SU-DHL-6 (cell line): ENCODE measurements around the gene SLAIN2.

Experiments used
- H2AFZ ChIP-seq: fragments of 200-600 bp; sonication (generic); 2 replicates; pipeline ENCODE4 v1.6.1; 2014; ENCODE audit warnings: low read depth, mild to moderate bottlenecking, moderate library complexity, mixed read lengths, antibody characterized with exemption, low read length; ENCODE audit not compliant: severe bottlenecking
- H3F3A ChIP-seq: fragments of 200-600 bp; shearing (Covaris generic); 2 replicates; pipeline ENCODE4 v1.6.0; 2016; ENCODE audit warnings: antibody characterized with exemption, mild to moderate bottlenecking; ENCODE audit not compliant: insufficient read depth
- H3K27ac ChIP-seq: fragments of 200-600 bp; sonication (generic); 2 replicates; pipeline ENCODE4 v1.5.1; 2016; ENCODE audit warnings: low read depth, mild to moderate bottlenecking, low read length, moderate library complexity, mixed read lengths
- H3K27me3 ChIP-seq: fragments of 200-600 bp; sonication (generic), shearing (Covaris generic); 2 replicates; pipeline ENCODE4 v1.6.0; 2014; ENCODE audit warnings: mild to moderate bottlenecking, low read length
- H3K36me3 ChIP-seq: fragments of 200-600 bp; sonication (generic); 2 replicates; pipeline ENCODE4 v1.6.1; 2014; ENCODE audit warnings: mild to moderate bottlenecking, low read length, mixed read lengths
- H3K4me2 ChIP-seq: fragments of 300-600, 200-600 bp; shearing (Covaris generic), sonication (generic); 2 replicates; pipeline ENCODE4 v1.6.0; 2014; ENCODE audit warnings: low read length, low read depth, mild to moderate bottlenecking; ENCODE audit not compliant: poor library complexity, severe bottlenecking
- H3K4me3 ChIP-seq: fragments of 200-600 bp; sonication (generic); 2 replicates; pipeline ENCODE4 v1.5.1; 2014; ENCODE audit warnings: antibody characterized with exemption, low read length, mild to moderate bottlenecking, mixed read lengths; ENCODE audit not compliant: insufficient read depth, poor library complexity, severe bottlenecking
- H3K79me2 ChIP-seq: fragments of 200-600 bp; sonication (generic); 2 replicates; pipeline ENCODE4 v1.6.1; 2014; ENCODE audit warnings: mild to moderate bottlenecking, low read length, moderate library complexity; ENCODE audit not compliant: insufficient read depth
- H3K9ac ChIP-seq: fragments of 200-600 bp; sonication (generic); 2 replicates; pipeline ENCODE4 v1.7.0; 2014; ENCODE audit warnings: mild to moderate bottlenecking, low read length
- H3K9me2 ChIP-seq: fragments of 200-600 bp; sonication (generic); replicated peaks from 2 replicates; pipeline ENCODE4 v1.6.1; 2014; ENCODE audit warnings: low read length; ENCODE audit not compliant: insufficient read depth
- H3K9me3 ChIP-seq: fragments of 200-600 bp; sonication (generic); 2 replicates; pipeline ENCODE4 v1.6.1; 2014; ENCODE audit warnings: low read length, mixed read lengths; ENCODE audit not compliant: insufficient read depth
- H4K20me1 ChIP-seq: fragments of 200-600 bp; sonication (generic); 2 replicates; pipeline ENCODE4 v1.6.1; 2014; ENCODE audit warnings: low read depth, mild to moderate bottlenecking, antibody characterized with exemption, low read length, moderate library complexity, mixed read lengths
- CTCF ChIP-seq: fragments of 200-600 bp; sonication (generic); IDR thresholded peaks from one replicate; pipeline ENCODE4 v1.5.1; 2017; ENCODE audit warnings: antibody characterized with exemption, mild to moderate bottlenecking, low read length, moderate library complexity; ENCODE audit not compliant: insufficient read depth, poor library complexity, severe bottlenecking
- EZH2phosphoT487 ChIP-seq: fragments of 200-600 bp; sonication (generic), shearing (Covaris generic); conservative IDR thresholded peaks from 2 replicates; pipeline ENCODE4 v1.6.1; 2018; ENCODE audit warnings: mild to moderate bottlenecking, antibody characterized with exemption, low read length, moderate library complexity, mixed read lengths

SLAIN2 gene

GRCh38 chr4:48400416-48400815 lies 59.1 kb downstream of the SLAIN2 start:
- no peak overlapping the region for H3K4me2 ChIP-seq
- H3K4me3 ChIP-seq = no peak overlapping the region

GRCh38 chr4:48403358-48403757 lies 62.0 kb downstream of the SLAIN2 start:
- no peak overlapping the region for H3K4me3 ChIP-seq
- H2AFZ ChIP-seq = no peak overlapping the region
- no peak overlapping the region for H3K27ac ChIP-seq
- H3K4me2 ChIP-seq = no peak overlapping the region
- H3K9ac ChIP-seq = no peak overlapping the region
- no peaks in the 10 kb centered on the region for H3F3A ChIP-seq
- no peaks in the 10 kb centered on the region for H3K9me3 ChIP-seq
- no peaks in the 10 kb centered on the region for H3K36me3 ChIP-seq
- H3K79me2 ChIP-seq = no peaks in the 10 kb centered on the region
- no peaks in the 10 kb centered on the region for H3K27me3 ChIP-seq
- no peaks in the 10 kb centered on the region for H4K20me1 ChIP-seq
- no peak for TF ChIP-seq EZH2phosphoT487
- no peaks in the 10 kb centered on the region for H3K9me2 ChIP-seq

More at GRCh38 chr4:48400416-48400815, 59.1 kb downstream of the SLAIN2 start:
- no peaks in the 10 kb centered on the region for H3K27me3 ChIP-seq
- H3K9me2 ChIP-seq = no peaks in the 10 kb centered on the region
- no peak overlapping the region for H3K27ac ChIP-seq
- no peak overlapping the region for H3K9ac ChIP-seq
- H3K9me3 ChIP-seq = no peaks in the 10 kb centered on the region
- H4K20me1 ChIP-seq = no peaks in the 10 kb centered on the region
- no peak for TF ChIP-seq EZH2phosphoT487
- no peak for TF ChIP-seq CTCF
- H3K36me3 ChIP-seq = no peaks in the 10 kb centered on the region; the same call in 1 of the 2 replicates
- no peaks in the 10 kb centered on the region for H3K79me2 ChIP-seq
- no peak overlapping the region for H2AFZ ChIP-seq
- no peaks in the 10 kb centered on the region for H3F3A ChIP-seq

- no peak overlapping the region for H3K9ac ChIP-seq
- no peaks in the 10 kb centered on the region for H3K36me3 ChIP-seq
- H3K27me3 ChIP-seq = no peaks in the 10 kb centered on the region
- no peaks in the 10 kb centered on the region for H3K9me2 ChIP-seq
- H3F3A ChIP-seq = no peaks in the 10 kb centered on the region
- H3K9me3 ChIP-seq = no peaks in the 10 kb centered on the region
- no peaks in the 10 kb centered on the region for H3K79me2 ChIP-seq
- no peak overlapping the region for H3K27ac ChIP-seq
- no peak overlapping the region for H3K4me3 ChIP-seq
- no peaks in the 10 kb centered on the region for H4K20me1 ChIP-seq
- H2AFZ ChIP-seq = no peak overlapping the region
- no peak overlapping the region for H3K4me2 ChIP-seq
- TF ChIP-seq EZH2phosphoT487 (no peak), CTCF (no peak)
Observed at GRCh38 chr4:48403779-48404178, 62.5 kb downstream of the SLAIN2 start.

- H2AFZ ChIP-seq = no peak overlapping the region
- no peaks in the 10 kb centered on the region for H3K27me3 ChIP-seq
- no peaks in the 10 kb centered on the region for H3K9me3 ChIP-seq
- TF ChIP-seq CTCF (no peak), EZH2phosphoT487 (no peak)
- no peak overlapping the region for H3K27ac ChIP-seq
- H3K36me3 ChIP-seq = no peaks in the 10 kb centered on the region
- H3K9ac ChIP-seq = no peak overlapping the region
- H4K20me1 ChIP-seq = no peaks in the 10 kb centered on the region
- H3K79me2 ChIP-seq = no peaks in the 10 kb centered on the region
- H3K4me2 ChIP-seq = no peak overlapping the region
- no peaks in the 10 kb centered on the region for H3K9me2 ChIP-seq
- no peaks in the 10 kb centered on the region for H3F3A ChIP-seq
- no peak overlapping the region for H3K4me3 ChIP-seq
Observed at GRCh38 chr4:48405924-48406323, 64.6 kb downstream of the SLAIN2 start.
